GM13977 (cell line): ENCODE measurements around the gene OPCML.

Experiments
- DNase-seq: peaks from one replicate; pipeline ENCODE4 v3.0.0; 2012; ENCODE audit warnings: low spot score
- in situ Hi-C: fragments of 300-500 bp; cut with MboI; formaldehyde crosslinking; loops from one replicate; pipeline ENCODE4 v1.12.0; 2022; ENCODE audit warnings: low sequenced_read_pairs, low pct_unique_long_range_greater_than_20kb, mixed read lengths, inconsistent platforms; ENCODE audit not compliant: unreplicated experiment
- TF ChIP-seq, protein P1 (sequence below): IDR thresholded peaks from 2 replicates; pipeline ENCODE4 v1.5.1; 2012; ENCODE audit warnings: mild to moderate bottlenecking, control low read depth; ENCODE audit not compliant: insufficient read depth; ENCODE audit errors: extremely low read depth, missing control alignments

Gene OPCML

GRCh38 chr11:132901638-132902471, 630.4 kb downstream of the OPCML start:
- TF ChIP-seq, protein P1, sequence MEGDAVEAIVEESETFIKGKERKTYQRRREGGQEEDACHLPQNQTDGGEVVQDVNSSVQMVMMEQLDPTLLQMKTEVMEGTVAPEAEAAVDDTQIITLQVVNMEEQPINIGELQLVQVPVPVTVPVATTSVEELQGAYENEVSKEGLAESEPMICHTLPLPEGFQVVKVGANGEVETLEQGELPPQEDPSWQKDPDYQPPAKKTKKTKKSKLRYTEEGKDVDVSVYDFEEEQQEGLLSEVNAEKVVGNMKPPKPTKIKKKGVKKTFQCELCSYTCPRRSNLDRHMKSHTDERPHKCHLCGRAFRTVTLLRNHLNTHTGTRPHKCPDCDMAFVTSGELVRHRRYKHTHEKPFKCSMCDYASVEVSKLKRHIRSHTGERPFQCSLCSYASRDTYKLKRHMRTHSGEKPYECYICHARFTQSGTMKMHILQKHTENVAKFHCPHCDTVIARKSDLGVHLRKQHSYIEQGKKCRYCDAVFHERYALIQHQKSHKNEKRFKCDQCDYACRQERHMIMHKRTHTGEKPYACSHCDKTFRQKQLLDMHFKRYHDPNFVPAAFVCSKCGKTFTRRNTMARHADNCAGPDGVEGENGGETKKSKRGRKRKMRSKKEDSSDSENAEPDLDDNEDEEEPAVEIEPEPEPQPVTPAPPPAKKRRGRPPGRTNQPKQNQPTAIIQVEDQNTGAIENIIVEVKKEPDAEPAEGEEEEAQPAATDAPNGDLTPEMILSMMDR, result no peak
- in situ Hi-C loops, result no loop called here
- no peak for DNase-seq

- TF ChIP-seq, protein P1, result no peak
- in situ Hi-C loops, result no loop called here
- no peak for DNase-seq
Measured at GRCh38 chr11:132898676-132899075, 633.6 kb downstream of the OPCML start.

DNA sequence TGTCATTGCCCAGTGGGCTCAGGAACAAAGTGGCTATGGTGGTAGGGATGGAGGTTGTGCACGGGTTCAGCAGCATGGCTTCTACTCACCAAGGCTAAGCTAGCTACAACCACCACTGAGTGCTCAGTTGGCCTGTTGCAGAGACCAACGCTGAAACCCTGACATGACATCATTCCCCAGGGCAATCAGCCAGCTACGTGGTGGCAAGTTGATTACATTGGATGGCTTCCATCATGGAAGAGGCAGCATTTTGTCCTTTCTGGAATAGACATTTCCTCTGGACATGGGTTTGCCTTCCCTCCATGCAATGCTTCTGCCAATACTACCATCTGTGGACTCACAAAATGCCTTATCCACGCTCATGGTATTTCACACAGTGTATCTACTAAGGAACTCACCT, 634.3 kb downstream of the OPCML start:
- in situ Hi-C loops, result no loop called here
- TF ChIP-seq, protein P1, result no peak
- no peak for DNase-seq

DNA sequence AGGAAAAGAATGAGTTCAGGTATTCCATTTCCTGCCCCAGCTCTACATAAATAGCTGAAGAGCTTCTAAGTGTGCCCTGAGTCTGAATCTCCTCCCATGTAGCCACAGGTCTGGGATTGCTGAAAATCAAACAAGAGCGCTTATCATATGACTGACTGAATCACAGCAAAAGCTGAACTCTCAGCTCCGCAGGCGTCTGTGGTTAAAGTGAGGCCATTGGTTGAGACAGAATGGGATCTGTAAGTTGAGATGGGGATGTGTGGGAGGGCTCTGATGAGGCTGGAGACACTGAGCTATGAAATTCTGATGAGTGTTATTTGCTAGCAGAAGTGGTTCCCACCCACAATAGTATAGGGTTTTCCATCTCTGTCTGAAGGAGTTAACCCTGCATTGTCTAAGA, 637.0 kb downstream of the OPCML start:
- TF ChIP-seq, protein P1, result no peak
- in situ Hi-C loops, result no loop called here
- DNase-seq, result no peak

GRCh38 chr11:132894606-132895005, 637.7 kb downstream of the OPCML start:
- in situ Hi-C loops, result no loop called here
- no peak for DNase-seq
- TF ChIP-seq, protein P1, result no peak

GRCh38 chr11:132892876-132893275, 639.4 kb downstream of the OPCML start:
- no peak for DNase-seq
- TF ChIP-seq, protein P1, result no peak
- in situ Hi-C loops, result no loop called here
